ENCODE data around the gene RABGEF1.

- TF ChIP-seq CTCF (IDR thresholded peaks at IDR 0.05) (no peak), POLR2A (IDR thresholded peaks at IDR 0.05) (no peak)
These were observed 39.9 kb upstream of the RABGEF1 start for GRCh38 chr7:66700633-66701131.
